OCI-LY7 (cell line): ENCODE data around the gene SH3GLB2.

Source experiments
- EZH2phosphoT487 ChIP-seq: fragments of 200-600 bp; sonication (generic); IDR thresholded peaks from 2 replicates; pipeline ENCODE4 v1.6.1; 2018; ENCODE audit warnings: low read depth, borderline replicate concordance, mild to moderate bottlenecking, mixed run types, antibody characterized with exemption, low read length, moderate library complexity, mixed read lengths
- TF ChIP-seq, protein P1 (sequence below): fragments of 200-600 bp; sonication (generic); conservative IDR thresholded peaks from 2 replicates; pipeline ENCODE4 v1.5.1; 2014; ENCODE audit warnings: mild to moderate bottlenecking, antibody characterized with exemption, low read length, moderate library complexity, mixed read lengths

DNA sequence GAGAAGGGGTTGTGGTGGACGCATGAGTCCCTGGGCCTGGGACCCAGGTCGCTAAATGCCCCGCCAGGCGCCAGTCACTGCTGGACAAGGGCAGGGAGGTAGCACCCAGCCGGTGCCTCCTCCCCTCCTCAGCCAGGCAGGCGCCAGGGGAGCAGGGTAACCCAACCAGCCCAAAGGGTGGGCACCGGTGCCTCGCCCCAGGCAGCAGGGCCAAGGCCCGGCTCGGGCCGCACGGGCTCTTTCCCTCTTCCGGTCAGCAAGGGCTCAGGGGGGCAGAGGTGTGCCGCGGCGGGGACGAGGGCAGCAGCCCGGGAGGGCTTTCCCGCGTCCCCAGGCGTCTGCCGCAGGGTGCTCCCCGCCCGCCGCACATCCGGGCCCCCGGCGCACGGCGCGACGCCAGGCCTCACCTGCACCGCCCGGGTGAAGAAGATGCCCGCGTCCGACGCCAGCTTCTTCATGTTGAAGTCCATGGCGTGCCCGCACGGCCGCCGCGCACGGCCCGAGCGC is 393 bp downstream of the SH3GLB2 start:
- TF ChIP-seq, protein P1, sequence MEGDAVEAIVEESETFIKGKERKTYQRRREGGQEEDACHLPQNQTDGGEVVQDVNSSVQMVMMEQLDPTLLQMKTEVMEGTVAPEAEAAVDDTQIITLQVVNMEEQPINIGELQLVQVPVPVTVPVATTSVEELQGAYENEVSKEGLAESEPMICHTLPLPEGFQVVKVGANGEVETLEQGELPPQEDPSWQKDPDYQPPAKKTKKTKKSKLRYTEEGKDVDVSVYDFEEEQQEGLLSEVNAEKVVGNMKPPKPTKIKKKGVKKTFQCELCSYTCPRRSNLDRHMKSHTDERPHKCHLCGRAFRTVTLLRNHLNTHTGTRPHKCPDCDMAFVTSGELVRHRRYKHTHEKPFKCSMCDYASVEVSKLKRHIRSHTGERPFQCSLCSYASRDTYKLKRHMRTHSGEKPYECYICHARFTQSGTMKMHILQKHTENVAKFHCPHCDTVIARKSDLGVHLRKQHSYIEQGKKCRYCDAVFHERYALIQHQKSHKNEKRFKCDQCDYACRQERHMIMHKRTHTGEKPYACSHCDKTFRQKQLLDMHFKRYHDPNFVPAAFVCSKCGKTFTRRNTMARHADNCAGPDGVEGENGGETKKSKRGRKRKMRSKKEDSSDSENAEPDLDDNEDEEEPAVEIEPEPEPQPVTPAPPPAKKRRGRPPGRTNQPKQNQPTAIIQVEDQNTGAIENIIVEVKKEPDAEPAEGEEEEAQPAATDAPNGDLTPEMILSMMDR, result no peak
- no peak for TF ChIP-seq EZH2phosphoT487
